HG03442 (cell line): ENCODE results near the gene MMGT1.

ENCODE experiments used
- ATAC-seq: cut with Tn5 transposase; IDR thresholded peaks from one replicate; pipeline ENCODE4 v1.9.1; 2021; ENCODE audit warnings: mild to moderate bottlenecking, moderate library complexity; ENCODE audit not compliant: unreplicated experiment

The MMGT1 gene

GRCh38 chrX:135973548-135974278 is at the start of gene MMGT1:
TSS of gene MMGT1 (minus strand) at chrX:135973988. CDS start at chrX:135973675, 313 bp downstream.
- ATAC-seq = peak; percentile 84

- peak; percentile 67 for ATAC-seq
Observed at GRCh38 chrX:136021903-136022302, 48.1 kb upstream of the MMGT1 start.

- ATAC-seq = peak; percentile 82
Observed at GRCh38 chrX:136021160-136021559, 47.4 kb upstream of the MMGT1 start.

- no peak for ATAC-seq
Observed at GRCh38 chrX:136019226-136019625, 45.4 kb upstream of the MMGT1 start.

- ATAC-seq = no peak
Observed at GRCh38 chrX:136016881-136017280, 43.1 kb upstream of the MMGT1 start.

GRCh38 chrX:136015016-136015415 is 41.2 kb upstream of the MMGT1 start:
- ATAC-seq = no peak

GRCh38 chrX:135988245-135988644 is 14.5 kb upstream of the MMGT1 start:
- no peak for ATAC-seq

- no peak for ATAC-seq
Observed at GRCh38 chrX:135985973-135986310, 12.2 kb upstream of the MMGT1 start.

- peak; percentile 89 for ATAC-seq
Observed at GRCh38 chrX:135985157-135985972, 11.6 kb upstream of the MMGT1 start, which contains the start of gene SLC9A6. TSS of gene SLC9A6 (plus strand) at chrX:135985435. CDS start at chrX:135985659, 224 bp downstream.

GRCh38 chrX:135984791-135985156 is 11.0 kb upstream of the MMGT1 start:
- ATAC-seq = no peak

GRCh38 chrX:135984256-135984655 is 10.5 kb upstream of the MMGT1 start:
- no peak for ATAC-seq

GRCh38 chrX:135982860-135983259 is 9.1 kb upstream of the MMGT1 start:
- no peak for ATAC-seq

- ATAC-seq = no peak
Observed at GRCh38 chrX:135981668-135982067, 7.9 kb upstream of the MMGT1 start.

- ATAC-seq = no peak
Observed at GRCh38 chrX:135981010-135981409, 7.2 kb upstream of the MMGT1 start.

- no peak for ATAC-seq
Observed at GRCh38 chrX:135977611-135978010, 3.8 kb upstream of the MMGT1 start.

GRCh38 chrX:135975421-135975820 is 1.6 kb upstream of the MMGT1 start:
- no peak for ATAC-seq

GRCh38 chrX:135974279-135974856 is 580 bp upstream of the MMGT1 start:
- ATAC-seq = no peak

GRCh38 chrX:135973025-135973547 is 702 bp downstream of the MMGT1 start:
- ATAC-seq = no peak

- ATAC-seq = no peak
Observed at GRCh38 chrX:135951291-135951690, 22.5 kb downstream of the MMGT1 start.

- ATAC-seq = no peak
Observed at GRCh38 chrX:135944486-135944885, 29.3 kb downstream of the MMGT1 start.

GRCh38 chrX:135931644-135932487 is 41.9 kb downstream of the MMGT1 start:
- no peak for ATAC-seq
